G401.6 (cell line): ENCODE measurements around the gene CKS1B.

Experiments used
- FAIRE-seq: peaks from 2 replicates; lab custom pipeline; 2012; peaks lifted over from hg19 to GRCh38; lab: Jason Lieb, UNC

CKS1B gene

DNA sequence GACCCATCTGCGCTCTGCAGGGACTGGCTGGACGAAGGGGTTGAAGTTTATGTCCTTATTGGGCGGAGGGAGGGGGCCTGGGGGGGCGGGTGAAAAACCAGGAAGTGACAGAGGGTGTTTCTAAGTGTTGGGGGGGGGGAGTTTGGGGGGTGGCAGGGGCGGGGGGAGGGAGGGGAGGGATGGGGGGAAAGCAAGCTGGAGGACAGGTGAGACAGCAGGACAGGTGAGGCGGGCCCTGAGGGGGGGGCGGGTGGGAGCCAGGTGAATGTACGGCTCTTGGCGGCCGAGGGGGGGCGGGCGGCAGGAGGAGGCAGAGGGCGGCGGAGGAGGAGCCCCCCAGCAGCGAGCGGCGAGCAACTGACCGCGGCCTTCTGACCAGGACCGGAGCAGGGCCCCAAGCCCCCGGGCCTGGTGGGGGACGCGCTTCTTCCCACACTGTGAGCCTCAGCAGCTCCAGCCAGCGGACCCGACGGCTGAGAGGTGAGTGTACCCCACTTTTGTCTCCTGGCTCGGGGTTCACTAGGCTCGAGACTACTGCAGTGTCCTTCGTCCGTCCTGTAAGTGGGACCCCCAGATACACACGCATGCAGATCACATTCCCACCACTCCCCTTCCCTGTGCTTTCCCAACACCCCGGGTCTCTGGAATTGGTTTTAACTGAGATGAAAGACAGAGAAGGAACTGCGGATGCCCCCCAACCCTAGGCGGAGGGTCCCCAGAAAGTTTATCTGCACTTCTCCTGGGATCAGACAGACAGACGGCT lies 28.2 kb downstream of the CKS1B start, which contains the start of gene ZBTB7B:
ZBTB7B (plus strand) TSS at position 339 of the 763 bp plus-strand sequence. CDS start 11,859 bp downstream, outside the sequence.
- no peak for FAIRE-seq

GRCh38 chr1:155003227-155003765 lies 28.8 kb downstream of the CKS1B start:
- no peak for FAIRE-seq

- FAIRE-seq: no peak
These were observed 29.4 kb downstream of the CKS1B start for GRCh38 chr1:155003766-155004351.

GRCh38 chr1:155004352-155005075 lies 30.0 kb downstream of the CKS1B start:
- FAIRE-seq: no peak

GRCh38 chr1:155005076-155006011 lies 30.9 kb downstream of the CKS1B start:
- no peak for FAIRE-seq

DNA sequence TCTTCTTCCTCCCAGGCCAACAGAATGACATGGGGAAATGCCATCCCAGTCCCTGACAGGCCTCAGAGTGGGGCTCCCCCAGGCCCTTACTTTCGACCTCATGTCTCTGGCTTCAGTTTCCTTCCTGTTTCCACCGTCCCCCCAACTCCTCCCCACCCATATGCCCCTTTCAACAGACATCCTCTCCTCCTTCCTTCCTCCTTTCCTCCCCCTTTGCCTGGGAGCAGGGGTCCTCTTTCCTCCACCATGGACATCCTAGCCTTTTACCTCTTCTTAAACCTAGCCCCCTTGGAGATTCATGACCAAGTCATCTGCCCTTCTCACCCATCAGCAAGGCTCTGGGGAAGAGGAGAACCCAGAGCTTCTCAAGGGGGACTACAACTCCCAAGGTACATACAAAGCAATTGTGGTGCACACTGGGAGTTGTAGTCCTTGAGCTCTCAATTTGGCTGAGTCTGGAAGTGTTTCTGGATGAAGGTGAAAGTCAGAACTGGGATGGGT lies 32.2 kb downstream of the CKS1B start:
- FAIRE-seq: peak; percentile 96

DNA sequence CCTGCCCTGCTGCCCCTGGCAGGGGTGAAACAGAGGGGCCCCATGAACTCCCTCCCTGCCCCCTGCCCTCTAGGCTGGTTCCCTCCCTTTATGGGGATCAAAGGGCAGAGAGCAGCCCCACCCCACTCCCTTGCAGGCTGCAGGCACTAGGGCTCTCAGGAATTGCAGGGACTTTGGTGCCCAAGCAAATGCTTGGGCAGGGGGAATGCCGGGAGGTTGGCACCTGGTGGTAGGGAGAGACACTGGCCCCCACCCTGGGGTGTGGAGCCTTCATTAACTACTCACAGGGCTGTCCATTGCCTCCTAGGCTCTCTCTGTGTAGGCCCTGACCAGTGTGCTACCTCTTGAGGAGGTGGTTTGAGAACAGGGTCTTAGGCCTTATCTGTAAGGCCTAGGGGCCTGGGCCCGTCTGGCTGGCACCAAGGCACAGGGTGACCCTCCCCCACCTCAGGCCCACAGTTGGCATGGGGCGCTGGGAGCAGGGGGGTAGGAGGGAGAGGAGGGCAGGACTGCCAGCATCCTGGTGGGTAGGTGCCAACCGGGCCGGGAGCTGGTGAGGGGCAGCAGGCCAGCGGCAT lies 32.9 kb downstream of the CKS1B start:
- FAIRE-seq: no peak

DNA sequence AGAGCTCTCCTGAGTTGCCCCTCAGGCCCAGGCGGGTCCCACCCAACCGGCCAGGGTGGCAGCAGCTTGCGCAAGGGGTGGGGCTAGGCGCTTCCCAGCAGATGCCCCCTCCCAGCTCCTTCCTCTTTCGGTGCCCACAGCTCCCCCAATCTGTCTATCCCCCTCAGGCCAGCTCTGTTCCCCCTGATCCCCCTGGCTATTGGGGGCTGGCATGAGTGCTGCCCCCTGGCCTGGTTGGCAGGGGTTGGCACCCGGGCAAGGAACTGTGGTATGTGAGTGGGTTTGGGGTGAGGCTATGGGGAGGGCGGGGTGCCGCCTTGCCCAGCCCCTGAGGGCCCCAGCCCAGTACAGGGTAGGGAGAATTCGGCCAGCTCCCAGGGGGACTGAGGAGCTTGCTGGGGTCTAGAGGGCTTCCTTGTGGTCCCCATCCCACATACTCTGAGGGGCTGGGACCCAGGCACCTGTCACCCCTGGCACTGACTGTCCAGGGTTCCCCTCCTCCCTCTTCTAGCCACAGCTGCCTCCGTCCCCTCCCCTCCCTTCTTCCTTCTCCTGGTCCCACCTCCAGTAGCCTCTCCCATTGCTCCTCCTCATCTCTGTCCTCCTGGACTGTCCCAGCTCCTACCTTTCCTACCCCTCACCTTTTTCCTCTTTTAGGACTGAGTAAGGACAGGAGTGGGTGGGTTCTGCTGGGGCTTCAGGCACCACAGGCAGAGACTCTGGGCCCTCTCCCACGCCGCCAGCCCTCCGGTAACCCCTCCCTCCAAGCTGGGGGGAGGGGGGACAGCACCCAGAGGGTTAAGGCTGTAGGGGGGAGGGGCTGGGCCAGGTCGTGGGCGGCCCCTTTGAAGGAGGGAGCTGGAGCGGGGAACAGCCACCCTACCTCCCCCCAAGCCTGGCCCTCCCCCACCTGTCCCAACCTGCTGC lies 33.8 kb downstream of the CKS1B start:
- FAIRE-seq: no peak

- FAIRE-seq: no peak
These were observed 34.8 kb downstream of the CKS1B start for GRCh38 chr1:155009221-155009711.

DNA sequence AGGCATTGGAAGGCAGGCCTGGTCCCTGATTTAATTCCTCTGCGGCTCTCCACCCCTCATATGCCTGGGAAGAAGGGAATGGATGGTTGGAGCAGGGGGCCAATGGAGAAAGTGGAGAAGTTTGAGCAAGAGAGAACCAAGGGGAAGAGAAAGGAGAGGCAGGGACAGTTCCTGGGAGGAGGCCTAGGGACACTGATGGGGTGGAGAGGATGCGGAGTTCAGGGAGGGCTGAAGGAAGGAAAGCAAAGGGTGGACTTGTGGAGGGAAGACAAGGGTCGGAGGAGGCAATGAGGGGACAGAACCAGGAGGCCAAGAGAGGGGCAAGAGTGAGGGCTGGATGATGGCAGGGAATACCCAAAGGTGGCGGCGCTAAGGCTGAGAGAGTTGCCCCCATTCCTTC lies 35.3 kb downstream of the CKS1B start:
- no peak for FAIRE-seq

DNA sequence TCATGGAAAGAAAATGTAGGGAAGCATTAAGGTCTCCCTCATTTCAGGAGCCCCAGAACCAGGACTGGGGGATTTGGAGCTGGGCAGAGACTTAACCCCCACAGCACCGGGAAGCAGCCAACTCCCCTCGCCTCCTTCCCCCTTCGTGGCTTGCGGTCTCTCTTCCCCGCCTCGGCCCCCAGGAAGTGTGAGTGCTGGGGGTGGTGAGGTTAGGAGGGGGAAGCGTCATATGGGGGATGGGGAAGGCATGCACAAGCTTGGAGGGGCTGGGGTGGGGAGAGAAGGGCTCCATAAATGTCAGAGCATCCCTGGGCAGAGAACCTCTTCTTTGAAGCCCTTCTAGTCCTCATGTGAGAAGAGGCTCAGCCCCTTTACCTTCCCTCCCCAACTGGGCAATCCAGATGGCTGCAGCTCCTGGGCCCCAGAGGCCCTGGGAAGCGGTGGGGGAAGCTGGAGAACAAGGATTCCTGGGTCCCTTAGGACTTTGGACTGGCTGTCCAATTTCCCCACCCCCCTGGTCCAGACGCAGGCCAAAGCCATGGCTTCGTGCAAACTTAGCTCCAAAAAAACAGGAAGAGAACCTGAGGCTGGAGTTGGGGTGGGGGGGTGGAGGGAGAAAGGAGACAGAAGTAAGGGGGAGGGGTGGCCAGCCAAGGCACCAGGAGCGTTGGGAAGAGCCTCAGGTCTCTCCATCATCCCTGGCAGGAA lies 35.9 kb downstream of the CKS1B start:
- FAIRE-seq: no peak

DNA sequence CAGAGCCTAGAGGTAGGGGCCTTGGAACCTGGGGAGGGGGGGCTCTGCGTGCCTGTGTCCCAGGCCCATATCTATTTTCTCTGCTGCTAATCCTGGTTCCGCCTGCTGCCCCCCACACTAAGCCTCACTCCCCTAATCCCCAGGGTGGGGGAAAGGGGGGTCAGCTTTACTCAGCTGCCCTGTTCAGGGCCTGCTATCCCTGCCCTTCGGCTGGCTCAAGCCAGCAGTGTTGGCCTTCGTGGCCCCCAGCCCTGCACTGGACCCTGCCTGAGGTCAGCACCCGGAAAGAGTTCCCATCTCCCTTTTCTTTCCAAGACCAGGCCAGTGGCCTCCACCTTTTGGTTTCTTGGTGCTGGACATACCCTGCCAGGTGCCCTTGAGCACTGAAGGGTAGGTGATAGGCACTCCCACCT lies 36.5 kb downstream of the CKS1B start:
- no peak for FAIRE-seq

GRCh38 chr1:155011437-155012025 lies 37.0 kb downstream of the CKS1B start:
- no peak for FAIRE-seq

- no peak for FAIRE-seq
These were observed 37.6 kb downstream of the CKS1B start for GRCh38 chr1:155012026-155012546.

DNA sequence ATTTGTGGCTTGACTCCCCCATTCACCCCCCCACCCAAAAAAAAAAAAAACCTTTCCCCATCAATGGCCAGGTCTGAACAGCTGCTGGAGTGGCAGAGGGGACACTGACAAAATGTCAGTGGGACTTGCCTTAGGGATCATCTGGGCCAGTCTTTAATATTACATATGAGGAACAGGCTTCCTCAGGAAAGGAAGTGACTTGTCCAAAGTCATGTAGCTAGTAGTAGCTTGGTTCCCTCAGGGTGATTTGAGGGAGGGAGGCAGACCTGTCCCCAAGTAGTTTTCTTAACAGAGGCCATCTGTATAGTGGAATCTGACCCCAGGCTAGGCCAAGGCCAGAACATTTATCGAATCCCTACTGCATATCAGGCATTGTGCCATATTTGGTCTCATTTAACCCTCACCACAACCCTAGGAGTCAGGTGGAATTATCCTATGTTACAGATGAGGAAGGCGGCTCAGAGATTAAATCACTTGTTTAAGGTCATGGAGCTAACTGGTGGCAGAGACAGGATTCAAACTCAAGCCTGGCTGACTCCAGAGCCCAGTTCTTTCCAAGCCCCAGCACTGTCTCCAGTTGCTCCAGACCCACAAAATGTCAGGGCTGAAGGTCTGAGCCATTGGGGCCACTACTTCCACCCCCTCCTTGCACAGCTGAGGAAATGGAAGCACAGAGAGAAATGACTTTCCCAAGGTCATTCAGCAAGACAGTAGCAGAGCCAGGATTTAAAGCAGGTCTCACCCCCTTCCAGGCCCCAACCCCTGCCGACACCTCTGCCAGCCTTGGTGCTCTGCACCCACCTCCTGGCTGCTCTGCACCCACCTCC lies 38.5 kb downstream of the CKS1B start:
- no peak for FAIRE-seq

- no peak for FAIRE-seq
These were observed 39.2 kb downstream of the CKS1B start for GRCh38 chr1:155013632-155014031.

- FAIRE-seq: no peak
These were observed 40.4 kb downstream of the CKS1B start for GRCh38 chr1:155014709-155015508.
